Neural progenitor cell (in vitro differentiated cells): ENCODE data around the gene TP63. TPM values are rescaled to one million over a fixed set of nuclear protein-coding genes. Genes with fewer than 3 reads are reported as not detected.

Experiments used
- DNase-seq: peaks from one replicate; pipeline ENCODE4 v3.0.0-alpha.2; 2016; ENCODE audit warnings: low spot score
- H2AFZ ChIP-seq: fragments of 200-600 bp; sonication (generic); replicated peaks from 2 replicates; pipeline ENCODE4 v1.6.1; 2016; ENCODE audit warnings: antibody characterized with exemption
- H3F3A ChIP-seq: fragments of 200-600 bp; sonication (generic); 2 replicates; pipeline ENCODE4 v1.6.1; 2016; ENCODE audit warnings: antibody characterized with exemption, low read depth
- H3K27ac ChIP-seq: fragments of 200-600 bp; sonication (generic); 2 replicates; pipeline ENCODE4 v1.5.1; 2016; ENCODE audit warnings: mild to moderate bottlenecking
- H3K27me3 ChIP-seq: fragments of 200-600 bp; sonication (generic); 2 replicates; pipeline ENCODE4 v1.6.1; 2016; ENCODE audit warnings: mild to moderate bottlenecking, moderate library complexity
- H3K36me3 ChIP-seq: fragments of 200-600 bp; sonication (generic); 2 replicates; pipeline ENCODE4 v1.5.1; 2016
- H3K4me1 ChIP-seq: fragments of 200-600 bp; sonication (generic); 2 replicates; pipeline ENCODE4 v1.6.1; 2016; ENCODE audit warnings: mixed run types
- H3K4me2 ChIP-seq: fragments of 200-600 bp; sonication (generic); 2 replicates; pipeline ENCODE4 v1.6.1; 2016
- H3K4me3 ChIP-seq: fragments of 200-600 bp; sonication (generic); 2 replicates; pipeline ENCODE4 v1.5.1; 2016
- H3K79me2 ChIP-seq: fragments of 200-600 bp; sonication (generic); 2 replicates; pipeline ENCODE4 v1.6.1; 2016; ENCODE audit warnings: low read depth
- H3K9ac ChIP-seq: fragments of 200-600 bp; sonication (generic); 2 replicates; pipeline ENCODE4 v1.6.1; 2016
- H3K9me3 ChIP-seq: fragments of 200-600 bp; sonication (generic); 2 replicates; pipeline ENCODE4 v1.5.1; 2016; ENCODE audit warnings: low read depth
- H4K20me1 ChIP-seq: fragments of 200-600 bp; sonication (generic); 2 replicates; pipeline ENCODE4 v1.6.1; 2016; ENCODE audit warnings: low read depth
- H3K27ac Mint-ChIP-seq: 3 replicates; pipeline ENCODE4 v1.8.0; 2021; ENCODE audit warnings: mixed read lengths
- H3K27me3 Mint-ChIP-seq: 2 replicates; pipeline ENCODE4 v1.8.0; 2022; ENCODE audit warnings: low read depth, mild to moderate bottlenecking, inconsistent platforms, moderate library complexity, mixed read lengths; ENCODE audit not compliant: insufficient read depth
- H3K36me3 Mint-ChIP-seq: 3 replicates; pipeline ENCODE4 v1.8.0; 2021; ENCODE audit warnings: mixed read lengths
- H3K4me1 Mint-ChIP-seq: 3 replicates; pipeline ENCODE4 v1.8.0; 2021; ENCODE audit warnings: mixed read lengths
- H3K4me3 Mint-ChIP-seq: 3 replicates; pipeline ENCODE4 v1.8.0; 2021; ENCODE audit warnings: mild to moderate bottlenecking, moderate library complexity, mixed read lengths
- H3K9me3 Mint-ChIP-seq: 3 replicates; pipeline ENCODE4 v1.8.0; 2020; ENCODE audit warnings: mixed read lengths
- EZH2 ChIP-seq: fragments of 200-600 bp; sonication (generic); IDR thresholded peaks from 2 replicates; pipeline ENCODE4 v1.6.1; 2017; ENCODE audit warnings: antibody characterized with exemption, mild to moderate bottlenecking, moderate library complexity
- EZH2phosphoT487 ChIP-seq: fragments of 200-600 bp; sonication (generic); IDR thresholded peaks from 2 replicates; pipeline ENCODE4 v1.6.1; 2017; ENCODE audit warnings: antibody characterized with exemption
- total RNA-seq: library from RNA; depleted of rRNA; stranded (reverse); fragments of >200 nt; gene quantifications from 2 replicates; pipeline ENCODE4 v1.2.3, GENCODE V29; 2015; ENCODE audit warnings: low replicate concordance
- TF ChIP-seq, protein P1 (sequence below): fragments of 200-600 bp; sonication (generic); IDR thresholded peaks from 2 replicates; pipeline ENCODE4 v1.5.1; 2017; ENCODE audit warnings: antibody characterized with exemption, mild to moderate bottlenecking

Gene TP63
- total RNA-seq, 1 donor from 2014 or later: 0.62 TPM

GRCh38 chr3:189827108-189827507 lies 195.9 kb downstream of the TP63 start:
- H3K9me3 ChIP-seq: no peaks in the 10 kb centered on the region
- no peak overlapping the region for H3K4me3 ChIP-seq
- H3K27me3 Mint-ChIP-seq: peaks cover 12% of the 10 kb centered on the region
- H3K4me1 Mint-ChIP-seq: no peaks in the 10 kb centered on the region
- H3F3A ChIP-seq: no peaks in the 10 kb centered on the region
- H3K4me3 Mint-ChIP-seq: no peak overlapping the region
- no peak overlapping the region for H3K27ac ChIP-seq
- no peak overlapping the region for H3K9ac ChIP-seq
- DNase-seq: no peak
- no peaks in the 10 kb centered on the region for H4K20me1 ChIP-seq
- H3K27ac Mint-ChIP-seq: no peak overlapping the region
- H3K27me3 ChIP-seq: no peaks in the 10 kb centered on the region
- TF ChIP-seq, protein P1, sequence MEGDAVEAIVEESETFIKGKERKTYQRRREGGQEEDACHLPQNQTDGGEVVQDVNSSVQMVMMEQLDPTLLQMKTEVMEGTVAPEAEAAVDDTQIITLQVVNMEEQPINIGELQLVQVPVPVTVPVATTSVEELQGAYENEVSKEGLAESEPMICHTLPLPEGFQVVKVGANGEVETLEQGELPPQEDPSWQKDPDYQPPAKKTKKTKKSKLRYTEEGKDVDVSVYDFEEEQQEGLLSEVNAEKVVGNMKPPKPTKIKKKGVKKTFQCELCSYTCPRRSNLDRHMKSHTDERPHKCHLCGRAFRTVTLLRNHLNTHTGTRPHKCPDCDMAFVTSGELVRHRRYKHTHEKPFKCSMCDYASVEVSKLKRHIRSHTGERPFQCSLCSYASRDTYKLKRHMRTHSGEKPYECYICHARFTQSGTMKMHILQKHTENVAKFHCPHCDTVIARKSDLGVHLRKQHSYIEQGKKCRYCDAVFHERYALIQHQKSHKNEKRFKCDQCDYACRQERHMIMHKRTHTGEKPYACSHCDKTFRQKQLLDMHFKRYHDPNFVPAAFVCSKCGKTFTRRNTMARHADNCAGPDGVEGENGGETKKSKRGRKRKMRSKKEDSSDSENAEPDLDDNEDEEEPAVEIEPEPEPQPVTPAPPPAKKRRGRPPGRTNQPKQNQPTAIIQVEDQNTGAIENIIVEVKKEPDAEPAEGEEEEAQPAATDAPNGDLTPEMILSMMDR: no peak
- TF ChIP-seq EZH2 (no peak), EZH2phosphoT487 (no peak)
- H3K9me3 Mint-ChIP-seq: no peaks in the 10 kb centered on the region
- no peaks in the 10 kb centered on the region for H3K36me3 Mint-ChIP-seq
- no peaks in the 10 kb centered on the region for H3K79me2 ChIP-seq
- H3K4me2 ChIP-seq: no peak overlapping the region
- no peaks in the 10 kb centered on the region for H3K4me1 ChIP-seq
- H2AFZ ChIP-seq: no peak overlapping the region
- no peaks in the 10 kb centered on the region for H3K36me3 ChIP-seq

GRCh38 chr3:189830401-189830800 lies 199.2 kb downstream of the TP63 start:
- TF ChIP-seq EZH2phosphoT487 (no peak), EZH2 (no peak)
- TF ChIP-seq, protein P1: no peak
- Mint-ChIP-seq H3K4me1 (no peaks in the 10 kb centered on the region), H3K4me3 (no peak overlapping the region), H3K36me3 (no peaks in the 10 kb centered on the region), H3K9me3 (no peaks in the 10 kb centered on the region), H3K27me3 (peaks cover 6% of the 10 kb centered on the region), H3K27ac (no peak overlapping the region)
- Histone ChIP-seq H3K9me3 (no peaks in the 10 kb centered on the region), H3K4me1 (no peaks in the 10 kb centered on the region), H2AFZ (no peak overlapping the region), H3K27me3 (no peaks in the 10 kb centered on the region), H3K79me2 (no peaks in the 10 kb centered on the region), H3K4me3 (no peak overlapping the region), H4K20me1 (no peaks in the 10 kb centered on the region), H3K27ac (no peak overlapping the region), H3K9ac (no peak overlapping the region), H3K36me3 (no peaks in the 10 kb centered on the region), H3K4me2 (no peak overlapping the region), H3F3A (no peaks in the 10 kb centered on the region)
- DNase-seq: no peak

DNA sequence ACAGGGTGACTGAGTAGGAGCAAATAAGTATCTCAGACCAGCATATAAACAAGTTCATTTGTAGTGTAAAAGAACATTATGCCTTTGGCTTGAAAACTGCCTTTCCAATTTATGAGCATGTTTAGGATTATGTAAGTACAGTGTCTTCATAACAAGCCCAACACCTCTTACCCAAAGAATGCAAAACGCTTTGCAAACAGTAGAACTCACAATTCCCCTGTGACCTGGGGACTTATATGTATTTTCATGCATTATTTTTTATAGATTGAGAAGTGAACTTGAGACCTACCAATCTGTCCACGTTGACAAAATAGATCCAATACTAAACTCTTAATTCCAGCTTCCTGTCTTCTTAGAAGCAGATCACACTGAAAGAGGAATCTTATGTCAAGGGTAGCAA lies 202.1 kb downstream of the TP63 start:
- no peaks in the 10 kb centered on the region for H3K4me1 Mint-ChIP-seq
- H3K9ac ChIP-seq: no peak overlapping the region
- TF ChIP-seq, protein P1: no peak
- TF ChIP-seq EZH2phosphoT487: no peak
- no peak for TF ChIP-seq EZH2
- H3F3A ChIP-seq: no peaks in the 10 kb centered on the region
- H3K4me2 ChIP-seq: no peak overlapping the region
- no peaks in the 10 kb centered on the region for H3K36me3 Mint-ChIP-seq
- H2AFZ ChIP-seq: no peak overlapping the region
- no peaks in the 10 kb centered on the region for H3K9me3 ChIP-seq
- no peaks in the 10 kb centered on the region for H3K27me3 ChIP-seq
- no peak overlapping the region for H3K27ac ChIP-seq
- no peak for DNase-seq
- H3K4me3 Mint-ChIP-seq: no peak overlapping the region
- H3K79me2 ChIP-seq: no peaks in the 10 kb centered on the region
- no peaks in the 10 kb centered on the region for H3K36me3 ChIP-seq
- H3K27ac Mint-ChIP-seq: no peak overlapping the region
- no peaks in the 10 kb centered on the region for H3K4me1 ChIP-seq
- H3K4me3 ChIP-seq: no peak overlapping the region
- H3K27me3 Mint-ChIP-seq: peaks cover 3% of the 10 kb centered on the region
- H4K20me1 ChIP-seq: no peaks in the 10 kb centered on the region
- H3K9me3 Mint-ChIP-seq: no peaks in the 10 kb centered on the region

DNA sequence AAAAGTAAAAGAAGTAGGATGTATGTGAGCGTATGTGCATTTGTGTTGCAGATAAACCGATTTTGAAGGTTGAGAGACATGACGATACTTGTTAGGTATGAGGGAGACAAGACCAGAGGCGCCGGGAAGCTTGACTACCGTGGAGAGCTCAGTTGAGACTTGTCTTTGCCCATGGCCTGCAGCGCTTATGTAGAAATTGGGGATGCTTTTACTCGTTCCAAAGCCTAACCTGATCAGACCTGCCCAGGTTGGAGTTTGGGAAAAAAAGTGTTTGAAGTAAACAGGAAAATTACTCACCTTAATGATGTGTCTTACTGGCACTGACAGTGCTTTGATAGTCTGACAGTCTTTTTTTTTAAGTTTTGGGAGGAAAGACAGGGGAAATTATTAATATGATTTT lies 202.8 kb downstream of the TP63 start:
- H3K27me3 Mint-ChIP-seq: peaks cover 3% of the 10 kb centered on the region
- no peak overlapping the region for H3K4me3 Mint-ChIP-seq
- no peaks in the 10 kb centered on the region for H3K9me3 Mint-ChIP-seq
- H3K4me1 ChIP-seq: no peaks in the 10 kb centered on the region
- no peak overlapping the region for H3K27ac ChIP-seq
- DNase-seq: no peak
- TF ChIP-seq EZH2phosphoT487 (no peak), EZH2 (no peak)
- TF ChIP-seq, protein P1: no peak
- H2AFZ ChIP-seq: no peak overlapping the region
- H3K36me3 Mint-ChIP-seq: no peaks in the 10 kb centered on the region
- H3K9ac ChIP-seq: no peak overlapping the region
- no peaks in the 10 kb centered on the region for H3K4me1 Mint-ChIP-seq
- no peaks in the 10 kb centered on the region for H3K9me3 ChIP-seq
- H3K79me2 ChIP-seq: no peaks in the 10 kb centered on the region
- no peak overlapping the region for H3K4me3 ChIP-seq
- no peaks in the 10 kb centered on the region for H3F3A ChIP-seq
- no peaks in the 10 kb centered on the region for H4K20me1 ChIP-seq
- H3K4me2 ChIP-seq: no peak overlapping the region
- H3K27me3 ChIP-seq: no peaks in the 10 kb centered on the region
- H3K36me3 ChIP-seq: no peaks in the 10 kb centered on the region
- no peak overlapping the region for H3K27ac Mint-ChIP-seq
